Memory B cell (primary cell): ENCODE data around the gene FHIT.
"Not testable (repeated sequence)": the region's sequence is repeated elsewhere in the genome, so short reads cannot be mapped to it uniquely, and the experiment has no call there.

ENCODE experiments used
- ATAC-seq: fragments of 150-1000 bp; cut with Tn5 transposase; 2 replicates; pipeline ENCODE4 v1.10.0; 2021; ENCODE audit warnings: low read depth, mild to moderate bottlenecking, moderate library complexity
- DNase-seq, 2 donors: peaks; one replicate each; pipeline ENCODE4 v3.0.0; 2022; ENCODE audit warnings: low spot score in 2 of 2
- H3K27ac Mint-ChIP-seq: one replicate; pipeline ENCODE4 v1.8.0; 2022; ENCODE audit warnings: mild to moderate bottlenecking, moderate library complexity, mixed read lengths
- H3K27me3 Mint-ChIP-seq: one replicate; pipeline ENCODE4 v1.8.0; 2022; ENCODE audit warnings: mixed read lengths
- H3K36me3 Mint-ChIP-seq: one replicate; pipeline ENCODE4 v1.8.0; 2022; ENCODE audit warnings: mild to moderate bottlenecking, mixed read lengths
- H3K4me1 Mint-ChIP-seq: one replicate; pipeline ENCODE4 v1.8.0; 2022; ENCODE audit warnings: mixed read lengths
- H3K4me3 Mint-ChIP-seq: one replicate; pipeline ENCODE4 v1.8.0; 2022; ENCODE audit warnings: mild to moderate bottlenecking, moderate library complexity, mixed read lengths
- H3K9me3 Mint-ChIP-seq: one replicate; pipeline ENCODE4 v1.8.0; 2022; ENCODE audit warnings: mixed read lengths

FHIT gene

GRCh38 chr3:59803268-59803667 is 1448.0 kb downstream of the FHIT start:
- Mint-ChIP-seq H3K4me3 (no peak overlapping the region), H3K27ac (no peak overlapping the region), H3K4me1 (no peaks in the 10 kb centered on the region), H3K36me3 (no peaks in the 10 kb centered on the region), H3K9me3 (no peaks in the 10 kb centered on the region), H3K27me3 (no peaks in the 10 kb centered on the region)
- ATAC-seq (no peak), DNase-seq (no peak)

GRCh38 chr3:59802453-59802852 is 1448.8 kb downstream of the FHIT start:
- H3K9me3 Mint-ChIP-seq, DNase-seq, ATAC-seq, H3K4me1 Mint-ChIP-seq, H3K4me3 Mint-ChIP-seq, H3K27me3 Mint-ChIP-seq, H3K36me3 Mint-ChIP-seq, H3K27ac Mint-ChIP-seq: not testable (repeated sequence)

GRCh38 chr3:59802045-59802444 is 1449.2 kb downstream of the FHIT start:
- no peak for ATAC-seq
- DNase-seq: no peak
- H3K27ac Mint-ChIP-seq: no peak overlapping the region

GRCh38 chr3:59800481-59800880 is 1450.8 kb downstream of the FHIT start:
- no peak overlapping the region for H3K4me3 Mint-ChIP-seq
- no peaks in the 10 kb centered on the region for H3K9me3 Mint-ChIP-seq
- H3K27ac Mint-ChIP-seq: peak overlapping the region; percentile 12
- H3K27me3 Mint-ChIP-seq: no peaks in the 10 kb centered on the region
- H3K4me1 Mint-ChIP-seq: no peaks in the 10 kb centered on the region
- no peaks in the 10 kb centered on the region for H3K36me3 Mint-ChIP-seq
- no peak for DNase-seq
- ATAC-seq: no peak

More at GRCh38 chr3:59802045-59802444, 1449.2 kb downstream of the FHIT start:
- Mint-ChIP-seq H3K9me3 (no peaks in the 10 kb centered on the region), H3K36me3 (no peaks in the 10 kb centered on the region), H3K27me3 (no peaks in the 10 kb centered on the region), H3K4me3 (no peak overlapping the region), H3K4me1 (no peaks in the 10 kb centered on the region)

- no peaks in the 10 kb centered on the region for H3K9me3 Mint-ChIP-seq
- DNase-seq (no peak), ATAC-seq (no peak)
- H3K36me3 Mint-ChIP-seq: no peaks in the 10 kb centered on the region
- no peak overlapping the region for H3K4me3 Mint-ChIP-seq
- no peak overlapping the region for H3K27ac Mint-ChIP-seq
- H3K4me1 Mint-ChIP-seq: no peaks in the 10 kb centered on the region
- H3K27me3 Mint-ChIP-seq: no peaks in the 10 kb centered on the region
Observed at GRCh38 chr3:59798372-59799086, 1452.7 kb downstream of the FHIT start.

GRCh38 chr3:59797533-59797932 is 1453.7 kb downstream of the FHIT start:
- DNase-seq: no peak

GRCh38 chr3:59796456-59796855 is 1454.8 kb downstream of the FHIT start:
- Mint-ChIP-seq H3K4me1 (no peaks in the 10 kb centered on the region), H3K27me3 (no peaks in the 10 kb centered on the region), H3K9me3 (no peaks in the 10 kb centered on the region), H3K27ac (no peak overlapping the region), H3K4me3 (no peak overlapping the region), H3K36me3 (no peaks in the 10 kb centered on the region)
- no peak for DNase-seq
- no peak for ATAC-seq

More at GRCh38 chr3:59797533-59797932, 1453.7 kb downstream of the FHIT start:
- Mint-ChIP-seq H3K27me3 (no peaks in the 10 kb centered on the region), H3K36me3 (no peaks in the 10 kb centered on the region), H3K9me3 (no peaks in the 10 kb centered on the region), H3K4me3 (no peak overlapping the region), H3K4me1 (no peaks in the 10 kb centered on the region), H3K27ac (no peak overlapping the region)
- no peak for ATAC-seq

- no peaks in the 10 kb centered on the region for H3K9me3 Mint-ChIP-seq
- H3K36me3 Mint-ChIP-seq: no peaks in the 10 kb centered on the region
- no peaks in the 10 kb centered on the region for H3K4me1 Mint-ChIP-seq
- no peak for DNase-seq
- H3K27me3 Mint-ChIP-seq: no peaks in the 10 kb centered on the region
- H3K4me3 Mint-ChIP-seq: no peak overlapping the region
- ATAC-seq: no peak
- H3K27ac Mint-ChIP-seq: no peak overlapping the region
Observed at GRCh38 chr3:59795756-59796155, 1455.5 kb downstream of the FHIT start.

GRCh38 chr3:59793976-59794375 is 1457.3 kb downstream of the FHIT start:
- Mint-ChIP-seq H3K9me3 (no peaks in the 10 kb centered on the region), H3K27me3 (no peaks in the 10 kb centered on the region), H3K27ac (no peak overlapping the region), H3K4me1 (peaks cover 5% of the 10 kb centered on the region), H3K36me3 (no peaks in the 10 kb centered on the region), H3K4me3 (no peak overlapping the region)
- ATAC-seq: no peak
- DNase-seq: no peak

GRCh38 chr3:59791774-59792308 is 1459.4 kb downstream of the FHIT start:
- H3K4me3 Mint-ChIP-seq: no peak overlapping the region
- no peak overlapping the region for H3K27ac Mint-ChIP-seq
- H3K9me3 Mint-ChIP-seq: no peaks in the 10 kb centered on the region
- DNase-seq (no peak), ATAC-seq (no peak)
- no peaks in the 10 kb centered on the region for H3K27me3 Mint-ChIP-seq
- no peaks in the 10 kb centered on the region for H3K36me3 Mint-ChIP-seq
- H3K4me1 Mint-ChIP-seq: peaks cover 5% of the 10 kb centered on the region

GRCh38 chr3:59790241-59790640 is 1461.0 kb downstream of the FHIT start:
- H3K4me3 Mint-ChIP-seq: no peak overlapping the region

GRCh38 chr3:59788801-59789200 is 1462.5 kb downstream of the FHIT start:
- Mint-ChIP-seq H3K4me1 (peaks cover 11% of the 10 kb centered on the region), H3K27me3 (no peaks in the 10 kb centered on the region), H3K9me3 (no peaks in the 10 kb centered on the region), H3K27ac (no peak overlapping the region), H3K4me3 (no peak overlapping the region), H3K36me3 (no peaks in the 10 kb centered on the region)
- ATAC-seq (no peak), DNase-seq (no peak)

More at GRCh38 chr3:59790241-59790640, 1461.0 kb downstream of the FHIT start:
- no peak for ATAC-seq
- H3K4me1 Mint-ChIP-seq: peaks cover 5% of the 10 kb centered on the region
- H3K36me3 Mint-ChIP-seq: no peaks in the 10 kb centered on the region
- no peak for DNase-seq
- no peaks in the 10 kb centered on the region for H3K9me3 Mint-ChIP-seq
- no peaks in the 10 kb centered on the region for H3K27me3 Mint-ChIP-seq
- H3K27ac Mint-ChIP-seq: no peak overlapping the region

- DNase-seq: no peak
- Mint-ChIP-seq H3K4me1 (peaks cover 15% of the 10 kb centered on the region), H3K27ac (no peak overlapping the region), H3K9me3 (no peaks in the 10 kb centered on the region), H3K27me3 (no peaks in the 10 kb centered on the region), H3K36me3 (no peaks in the 10 kb centered on the region), H3K4me3 (no peak overlapping the region)
- ATAC-seq: no peak
Observed at GRCh38 chr3:59788133-59788532, 1463.1 kb downstream of the FHIT start.

- Mint-ChIP-seq H3K4me1 (peaks cover 15% of the 10 kb centered on the region), H3K27ac (no peak overlapping the region), H3K9me3 (no peaks in the 10 kb centered on the region), H3K4me3 (no peak overlapping the region), H3K27me3 (no peaks in the 10 kb centered on the region), H3K36me3 (no peaks in the 10 kb centered on the region)
- ATAC-seq (no peak), DNase-seq (no peak)
Observed at GRCh38 chr3:59786374-59786773, 1464.9 kb downstream of the FHIT start.

- Mint-ChIP-seq H3K4me1 (peaks cover 10% of the 10 kb centered on the region), H3K27me3 (no peaks in the 10 kb centered on the region), H3K36me3 (no peaks in the 10 kb centered on the region), H3K27ac (no peak overlapping the region), H3K9me3 (no peaks in the 10 kb centered on the region), H3K4me3 (no peak overlapping the region)
- ATAC-seq (no peak), DNase-seq (no peak)
Observed at GRCh38 chr3:59784164-59784563, 1467.1 kb downstream of the FHIT start.
